GM12873 (cell line): ENCODE data around the gene TAS2R38.

Experiments
- CTCF ChIP-seq: IDR thresholded peaks from 2 replicates; pipeline ENCODE4 v1.5.1; 2012; ENCODE audit warnings: low read depth, mild to moderate bottlenecking, moderate library complexity, low read length, control low read depth; ENCODE audit not compliant: insufficient read depth; ENCODE audit errors: missing control alignments

Gene TAS2R38

GRCh38 chr7:141974831-141975230 lies 1.3 kb upstream of the TAS2R38 start:
- TF ChIP-seq CTCF: peak; percentile 34

- TF ChIP-seq CTCF: no peak
These were observed 12.7 kb downstream of the TAS2R38 start for GRCh38 chr7:141960687-141961422.

GRCh38 chr7:141956084-141956483 lies 17.5 kb downstream of the TAS2R38 start:
- TF ChIP-seq CTCF: no peak

GRCh38 chr7:141954334-141954733 lies 19.2 kb downstream of the TAS2R38 start:
- no peak for TF ChIP-seq CTCF

GRCh38 chr7:141952461-141952860 lies 21.1 kb downstream of the TAS2R38 start:
- TF ChIP-seq CTCF: no peak

GRCh38 chr7:141950806-141951205 lies 22.8 kb downstream of the TAS2R38 start:
- no peak for TF ChIP-seq CTCF

GRCh38 chr7:141949911-141950310 lies 23.7 kb downstream of the TAS2R38 start:
- no peak for TF ChIP-seq CTCF
